ENCODE results near the gene DDX56.

DDX56 gene

DNA sequence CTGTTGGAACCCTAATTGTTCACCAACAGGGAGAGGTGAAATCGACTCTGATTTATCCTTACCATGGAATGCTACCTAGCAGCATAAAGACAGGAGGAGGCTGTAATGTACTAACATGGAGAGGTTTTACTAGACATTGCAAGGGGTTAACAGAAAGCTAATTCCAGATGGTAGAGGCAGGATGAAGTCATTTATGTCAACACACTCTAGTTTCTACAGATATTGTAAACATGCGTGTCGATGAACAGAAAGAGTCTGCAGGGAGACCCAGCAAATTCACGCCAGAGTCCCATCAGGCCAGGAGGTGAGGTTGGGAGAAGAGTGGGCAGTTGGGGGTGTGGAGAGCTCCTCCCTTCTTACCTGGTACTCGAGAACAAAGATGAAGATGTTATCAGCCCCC is 39.6 kb downstream of the DDX56 start:
- no peak for DNase-seq

- no peak for DNase-seq
These were observed 40.2 kb downstream of the DDX56 start for GRCh38 chr7:44533301-44534055.

GRCh38 chr7:44531421-44532380 is 42.0 kb downstream of the DDX56 start:
- no peak for DNase-seq

DNA sequence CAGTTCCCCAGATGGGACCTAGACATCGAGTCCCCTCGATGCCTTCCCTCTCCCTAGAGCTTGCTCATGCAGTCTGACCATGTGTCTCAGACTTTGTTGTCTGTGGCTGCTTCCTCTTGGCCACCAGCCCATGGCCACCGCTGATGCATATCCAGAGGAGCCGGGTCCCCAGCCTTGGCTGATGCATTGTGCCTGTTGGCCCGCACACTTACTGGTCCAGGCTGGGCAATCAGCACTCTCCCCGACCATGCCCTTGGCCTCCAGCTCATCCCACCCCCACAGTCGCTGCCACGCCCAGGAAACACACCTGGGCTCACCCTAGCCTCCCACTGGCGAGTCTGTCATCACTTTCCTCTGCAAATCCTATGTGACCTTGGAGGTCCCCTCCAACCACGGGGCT is 42.7 kb downstream of the DDX56 start:
- DNase-seq: no peak

DNA sequence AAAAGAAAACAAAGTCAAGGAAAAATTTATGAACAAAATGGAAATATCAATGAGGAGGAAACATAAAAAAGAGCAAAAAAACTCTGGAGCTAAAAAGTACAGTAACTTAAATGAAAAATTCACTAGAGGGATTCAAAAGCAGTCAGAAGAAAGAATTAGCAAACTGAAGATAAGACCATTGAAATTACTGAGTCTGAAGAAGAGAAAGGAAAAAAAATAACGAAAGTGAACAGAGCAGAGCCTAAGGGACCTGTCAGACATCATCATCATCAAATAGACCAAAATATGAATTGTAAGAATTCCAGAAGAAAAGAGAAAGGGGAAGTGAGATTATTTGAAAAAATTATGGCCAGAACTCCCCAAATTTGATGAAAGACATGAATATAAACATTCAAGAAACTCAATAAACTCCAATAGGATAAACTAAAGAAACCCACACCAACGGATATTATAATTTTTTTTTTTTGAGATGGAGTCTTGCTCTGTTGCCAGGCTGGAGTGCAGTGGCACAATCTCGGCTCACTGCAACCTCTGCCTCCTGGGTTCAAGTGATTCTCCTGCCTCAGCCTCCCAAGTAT is 48.8 kb downstream of the DDX56 start:
- no peak for DNase-seq

DNA sequence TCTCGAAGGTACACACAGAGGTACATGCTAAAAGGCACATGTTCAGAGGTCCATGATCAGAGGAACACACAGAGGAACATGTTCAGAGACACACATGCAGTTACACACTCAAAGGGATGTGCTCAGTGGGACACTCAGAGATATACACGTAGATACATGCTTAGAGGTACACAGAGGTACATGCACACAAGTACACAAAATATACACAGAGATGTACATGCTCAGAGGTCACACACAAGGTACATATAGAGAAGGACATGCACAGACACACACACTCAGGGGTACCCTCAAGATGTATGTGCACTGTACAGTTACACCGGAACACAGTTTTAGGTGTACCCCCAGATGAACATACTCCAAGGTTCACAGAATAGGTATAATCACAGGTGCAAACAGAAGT is 51.4 kb downstream of the DDX56 start:
- no peak for DNase-seq

GRCh38 chr7:44521347-44522095 is 52.2 kb downstream of the DDX56 start:
- no peak for DNase-seq

- DNase-seq: no peak
These were observed 53.1 kb downstream of the DDX56 start for GRCh38 chr7:44520574-44520973.

DNA sequence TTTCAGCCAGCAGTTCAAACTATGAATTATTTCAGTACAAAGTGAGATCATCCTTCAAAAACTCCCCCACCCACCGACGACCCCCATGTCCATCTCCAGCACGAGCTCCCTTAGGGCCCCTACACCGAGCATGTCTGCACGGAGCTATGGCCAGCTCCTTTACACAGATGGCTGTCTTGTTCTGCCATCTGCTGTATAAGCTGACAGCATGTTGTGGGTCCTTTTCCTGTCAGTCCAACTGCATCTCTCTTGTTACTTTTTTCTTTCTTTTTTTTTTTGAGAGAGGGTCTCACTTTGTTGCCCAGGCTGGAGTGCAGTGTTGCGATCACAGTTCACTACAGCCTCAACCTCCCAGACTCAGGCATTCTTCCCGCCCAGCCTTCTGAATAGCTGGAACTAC is 54.2 kb downstream of the DDX56 start:
- no peak for DNase-seq

DNA sequence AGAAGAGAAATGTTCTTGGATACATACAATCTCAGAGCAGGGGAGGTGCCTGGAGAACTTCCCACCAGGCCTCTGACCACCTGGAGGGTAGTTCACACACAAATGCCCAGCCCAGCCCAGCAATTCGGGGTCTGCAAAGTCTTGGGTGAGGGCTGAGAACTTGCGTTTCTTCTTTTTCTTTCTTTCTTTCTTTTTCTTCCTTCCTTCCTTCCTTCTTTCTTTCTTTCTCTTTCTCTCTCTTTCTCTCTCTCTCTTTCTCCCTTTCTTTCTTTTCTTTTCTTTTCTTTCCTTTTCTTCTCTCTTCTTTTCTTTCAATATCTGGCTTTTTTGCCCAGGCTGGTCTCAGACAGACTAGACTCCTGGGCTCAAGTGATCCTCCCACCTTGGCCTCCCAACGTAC is 54.9 kb downstream of the DDX56 start:
- DNase-seq: no peak

- no peak for DNase-seq
These were observed 56.5 kb downstream of the DDX56 start for GRCh38 chr7:44517175-44517574.

Measured in stimulated activated CD4-positive, alpha-beta T cell treated with anti-CD3 and anti-CD28 coated beads, Interleukin-4, amount 100 ng/mL, for 24 hours (primary cell).